GM23338 (cell line): ENCODE results near the gene RNF114. TPM values are rescaled to one million over a fixed set of nuclear protein-coding genes. Genes with fewer than 3 reads are reported as not detected.

Experiments
- ATAC-seq: fragments of 200-7000 bp; cut with Tn5 transposase; 3 replicates; pipeline ENCODE4 v1.9.1; 2020
- DNase-seq: peaks from one replicate; pipeline ENCODE4 v3.0.0-alpha.2; 2015; ENCODE audit warnings: low spot score
- H2AFZ ChIP-seq: fragments of 200-600 bp; sonication (generic); 2 replicates; pipeline ENCODE4 v1.8.0; 2016; ENCODE audit warnings: antibody characterized with exemption, mild to moderate bottlenecking, moderate library complexity
- H3F3A ChIP-seq: fragments of 200-600 bp; sonication (generic); replicated peaks from 2 replicates; pipeline ENCODE4 v1.8.0; 2017; ENCODE audit warnings: antibody characterized with exemption, mixed run types, low read depth
- H3K27ac ChIP-seq: fragments of 200-600 bp; sonication (generic); 2 replicates; pipeline ENCODE4 v1.6.1; 2016; ENCODE audit warnings: low read depth
- H3K27me3 ChIP-seq: fragments of 200-600 bp; sonication (generic); 2 replicates; pipeline ENCODE4 v1.8.0; 2016; ENCODE audit warnings: mild to moderate bottlenecking, mixed run types, moderate library complexity; ENCODE audit not compliant: insufficient read depth
- H3K36me3 ChIP-seq: fragments of 200-600 bp; sonication (generic); 2 replicates; pipeline ENCODE4 v1.8.0; 2016; ENCODE audit warnings: mild to moderate bottlenecking; ENCODE audit not compliant: insufficient read depth
- H3K4me1 ChIP-seq: fragments of 200-600 bp; sonication (generic); 2 replicates; pipeline ENCODE4 v1.8.0; 2016; ENCODE audit warnings: mild to moderate bottlenecking, moderate library complexity; ENCODE audit not compliant: insufficient read depth
- H3K4me2 ChIP-seq: fragments of 200-600 bp; sonication (generic); 2 replicates; pipeline ENCODE4 v1.7.1; 2017; ENCODE audit warnings: mixed run types
- H3K4me3 ChIP-seq: fragments of 200-600 bp; sonication (generic); 2 replicates; pipeline ENCODE4 v1.6.1; 2016; ENCODE audit warnings: mixed run types
- H3K79me2 ChIP-seq: fragments of 200-600 bp; sonication (generic); replicated peaks from 2 replicates; pipeline ENCODE4 v1.8.0; 2017; ENCODE audit warnings: mild to moderate bottlenecking; ENCODE audit not compliant: insufficient read depth
- H3K9me2 ChIP-seq: fragments of 200-600 bp; sonication (generic); 2 replicates; pipeline ENCODE4 v1.8.0; 2017; ENCODE audit not compliant: insufficient read depth
- H4K20me1 ChIP-seq: fragments of 200-600 bp; sonication (generic); replicated peaks from 2 replicates; pipeline ENCODE4 v1.8.0; 2017; ENCODE audit warnings: mild to moderate bottlenecking; ENCODE audit not compliant: insufficient read depth
- H3K27ac Mint-ChIP-seq: 2 replicates; pipeline ENCODE4 v1.8.0; 2020; ENCODE audit warnings: inconsistent platforms, mild to moderate bottlenecking, moderate library complexity, mixed read lengths
- H3K27me3 Mint-ChIP-seq: 3 replicates; pipeline ENCODE4 v1.8.0; 2022; ENCODE audit warnings: low read depth, mild to moderate bottlenecking, moderate library complexity, mixed read lengths, inconsistent platforms; ENCODE audit not compliant: insufficient read depth, poor library complexity
- H3K36me3 Mint-ChIP-seq: 3 replicates; pipeline ENCODE4 v1.8.0; 2021; ENCODE audit warnings: low read depth, mild to moderate bottlenecking, inconsistent platforms, moderate library complexity, mixed read lengths
- H3K4me1 Mint-ChIP-seq: 3 replicates; pipeline ENCODE4 v1.8.0; 2020; ENCODE audit warnings: mild to moderate bottlenecking, inconsistent platforms, mixed read lengths
- H3K4me3 Mint-ChIP-seq: 3 replicates; pipeline ENCODE4 v1.8.0; 2021; ENCODE audit warnings: moderate library complexity, mild to moderate bottlenecking, inconsistent platforms, mixed read lengths
- H3K9me3 Mint-ChIP-seq: 3 replicates; pipeline ENCODE4 v1.8.0; 2020; ENCODE audit warnings: moderate library complexity, mild to moderate bottlenecking, inconsistent platforms, mixed read lengths
- EZH2 ChIP-seq: fragments of 200-600 bp; sonication (generic); IDR thresholded peaks from one replicate; pipeline ENCODE4 v1.8.0; 2017; ENCODE audit warnings: antibody characterized with exemption, mild to moderate bottlenecking, low read depth; ENCODE audit not compliant: unreplicated experiment
- EZH2phosphoT487 ChIP-seq: fragments of 200-600 bp; sonication (generic); IDR thresholded peaks from one replicate; pipeline ENCODE4 v1.8.1; 2018; ENCODE audit warnings: antibody characterized with exemption; ENCODE audit not compliant: unreplicated experiment
- JUNB ChIP-seq: IDR thresholded peaks from one replicate; pipeline ENCODE4 v1.6.1; 2016; ENCODE audit warnings: antibody characterized with exemption; ENCODE audit not compliant: unreplicated experiment
- NANOG ChIP-seq: IDR thresholded peaks from 2 replicates; pipeline ENCODE4 v1.6.1; 2016; ENCODE audit warnings: antibody characterized with exemption, borderline replicate concordance
- STAT1 ChIP-seq: IDR thresholded peaks from one replicate; pipeline ENCODE4 v1.6.1; 2016; ENCODE audit warnings: antibody characterized with exemption; ENCODE audit not compliant: unreplicated experiment
- ZNF114 ChIP-seq: fragments of 250-450 bp; sonication (Bioruptor Pico); IDR thresholded peaks from 2 replicates; pipeline ENCODE4 v1.5.0; 2020; ENCODE audit warnings: mild to moderate bottlenecking, moderate library complexity
- ZNF462 ChIP-seq: fragments of 250-450 bp; sonication (Bioruptor Pico); IDR thresholded peaks from 2 replicates; pipeline ENCODE4 v1.5.0; 2020; ENCODE audit warnings: mild to moderate bottlenecking, moderate library complexity
- polyA plus RNA-seq: library from polyadenylated mRNA; unstranded; fragments of >200 nt; fragmentation: Nextera tagmentation; extraction: Ambion mirVana; gene quantifications from 2 replicates; pipeline ENCODE4 v1.2.1, GENCODE V29; 2016
- total RNA-seq: library from RNA; depleted of rRNA; stranded (reverse); fragments of >200 nt; shearing (Covaris generic); gene quantifications from 2 replicates; pipeline ENCODE4 v1.2.3, GENCODE V29; 2014

The RNF114 gene
- total and polyA plus RNA-seq, 2 experiments from 2014 or later = 155 to 279 TPM

- Mint-ChIP-seq H3K9me3 (peaks cover 3% of the 10 kb centered on the region; the same call in 1 of the 3 replicates), H3K27ac (no peak overlapping the region), H3K4me1 (peaks cover 66% of the 10 kb centered on the region), H3K36me3 (peaks cover 19% of the 10 kb centered on the region), H3K4me3 (peak overlapping the region; percentile 62), H3K27me3 (peaks cover 42% of the 10 kb centered on the region)
- no peaks in the 10 kb centered on the region for H3K36me3 ChIP-seq
- H3K79me2 ChIP-seq = peaks cover 9% of the 10 kb centered on the region
- peaks cover 41% of the 10 kb centered on the region for H3K27me3 ChIP-seq
- H3F3A ChIP-seq = 0 out of 2 replicates have a peak, but pooled peaks cover 14% of the 10 kb centered on the region
- DNase-seq (no peak), ATAC-seq (peak; percentile 8; the same call in 1 of the 3 replicates)
- peak overlapping the region; percentile 97 for H2AFZ ChIP-seq
- no peak overlapping the region for H3K27ac ChIP-seq
- no peak for TF ChIP-seq ZNF114
- TF ChIP-seq STAT1 = no peak
- TF ChIP-seq ZNF462 = no peak
- TF ChIP-seq NANOG = no peak
- TF ChIP-seq JUNB = no peak
- TF ChIP-seq EZH2 = no peak
- TF ChIP-seq EZH2phosphoT487 = no peak
- H3K9me2 ChIP-seq = no peaks in the 10 kb centered on the region
- peaks cover 7% of the 10 kb centered on the region; the same call in 1 of the 2 replicates for H4K20me1 ChIP-seq
- H3K4me1 ChIP-seq = peaks cover 58% of the 10 kb centered on the region
- H3K4me2 ChIP-seq = peak overlapping the region; percentile 86
- peak overlapping the region; percentile 90 for H3K4me3 ChIP-seq
Measured at GRCh38 chr20:49982072-49982345, 45.8 kb downstream of the RNF114 start.
